SK-N-SH treated with all-trans-retinoic acid at 6 μM for 48 hours (cell line): Measurements from ENCODE around the gene FEV.

Experiments
- ARNTL ChIP-seq: fragments of 450-650 bp; formaldehyde crosslinking; IDR thresholded peaks from 2 replicates; pipeline ENCODE4 v1.5.0; 2020; ENCODE audit warnings: low read depth, mild to moderate bottlenecking, moderate library complexity, borderline replicate concordance
- ESRRG ChIP-seq: fragments of 250-450 bp; sonication (Bioruptor Pico); IDR thresholded peaks from 2 replicates; pipeline ENCODE4 v1.6.1; 2021; ENCODE audit warnings: mild to moderate bottlenecking
- POU6F1 ChIP-seq: fragments of 250-450 bp; sonication (Bioruptor Pico); IDR thresholded peaks from 2 replicates; pipeline ENCODE4 v1.8.0; 2021; ENCODE audit warnings: low read depth, mild to moderate bottlenecking, moderate library complexity, borderline replicate concordance
- TSHZ2 ChIP-seq: fragments of 250-450 bp; sonication (Bioruptor Pico); IDR thresholded peaks from 2 replicates; pipeline ENCODE4 v1.5.0; 2020; ENCODE audit warnings: mild to moderate bottlenecking, moderate library complexity
- ZFP3 ChIP-seq: fragments of 250-450 bp; sonication (Bioruptor Pico); IDR thresholded peaks from 2 replicates; pipeline ENCODE4 v1.5.0; 2020; ENCODE audit warnings: mild to moderate bottlenecking, moderate library complexity

- TF ChIP-seq POU6F1 (CRISPR knock-in tag) (no peak), ESRRG (CRISPR knock-in tag) (no peak), TSHZ2 (CRISPR knock-in tag) (no peak), ZFP3 (no peak), ARNTL (CRISPR knock-in tag) (no peak)
Observed at GRCh38 chr2:219000569-219000960, 15.6 kb upstream of the FEV start.
